Lung (tissue), 12 donors: ENCODE data around the gene CHORDC1. TPM values are rescaled to one million over a fixed set of nuclear protein-coding genes. Genes with fewer than 3 reads are reported as not detected.
"Not testable (repeated sequence)": the region's sequence is repeated elsewhere in the genome, so short reads cannot be mapped to it uniquely, and the experiment has no call there.

Source experiments
- ATAC-seq: fragments of 200-7000 bp; cut with Tn5 transposase; one replicate; pipeline ENCODE4 v1.9.1; 2020; ENCODE audit warnings: moderate number of reproducible peaks; ENCODE audit not compliant: insufficient read depth, low FRiP score
- DNase-seq, 3 donors: peaks; one replicate each; pipeline ENCODE4 v3.0.0-alpha.2; 2013 to 2017
- H3K27ac ChIP-seq, 2 donors: one replicate each; pipeline ENCODE4 v1.5.1; 2013; ENCODE audit warnings: mild to moderate bottlenecking in 2 of 2, moderate library complexity in 2 of 2, control low read depth in 1 of 2, inconsistent platforms in 1 of 2, low read depth in 1 of 2, low read length in 1 of 2
- H3K27me3 ChIP-seq, 3 donors: one replicate each; pipeline ENCODE4 v1.5.1; 2013; ENCODE audit warnings: low read length in 2 of 3; ENCODE audit not compliant: control insufficient read depth in 3 of 3, insufficient read depth in 3 of 3
- H3K36me3 ChIP-seq, 4 donors: one replicate each; pipeline ENCODE4 v1.5.1; 2013; ENCODE audit warnings: low read length in 4 of 4, mild to moderate bottlenecking in 1 of 4, moderate library complexity in 1 of 4; ENCODE audit not compliant: control insufficient read depth in 4 of 4, insufficient read depth in 4 of 4
- H3K4me1 ChIP-seq, 5 donors: one replicate each; pipeline ENCODE4 v1.5.1; 2013; ENCODE audit warnings: low read length in 5 of 5, mild to moderate bottlenecking in 2 of 5, moderate library complexity in 1 of 5; ENCODE audit not compliant: control insufficient read depth in 5 of 5, insufficient read depth in 5 of 5
- H3K4me3 ChIP-seq: one replicate; pipeline ENCODE4 v1.5.1; 2013; ENCODE audit warnings: mild to moderate bottlenecking, control low read depth, moderate library complexity
- H3K9ac ChIP-seq, 2 donors: one replicate each; pipeline ENCODE4 v1.5.1; 2013; ENCODE audit warnings: low read length in 2 of 2, control low read depth in 1 of 2; ENCODE audit not compliant: insufficient read depth in 1 of 2
- H3K9me3 ChIP-seq, 4 donors: one replicate each; pipeline ENCODE4 v1.5.1; 2013; ENCODE audit warnings: low read length in 3 of 4, mild to moderate bottlenecking in 1 of 4, moderate library complexity in 1 of 4; ENCODE audit not compliant: control insufficient read depth in 4 of 4, insufficient read depth in 3 of 4
- CTCF ChIP-seq: IDR thresholded peaks from 2 replicates; pipeline ENCODE4 v1.5.1; 2012; ENCODE audit warnings: mild to moderate bottlenecking; ENCODE audit errors: control extremely low read depth, extremely low read depth
- WGBS, 2 donors: extraction: QIAGEN DNeasy Blood & Tissue Kit; methylation state at CpG; one replicate each; pipeline ENCODE4 v1.1.7; 2013; 5-methylcytosine and 5-hydroxymethylcytosine counted together
- polyA plus RNA-seq, 2 donors: library from polyadenylated mRNA; stranded (reverse); fragments of 200-250 nt; gene quantifications; one replicate each; pipeline ENCODE4 v1.2.1, GENCODE V29; 2013
- total RNA-seq, 2 donors: library from RNA; depleted of rRNA in 1 of 2; stranded (reverse); fragments of >200 nt in 1 of 2; gene quantifications; one replicate each; pipeline ENCODE4 v1.2.1, GENCODE V29; 2014 to 2021
- donor health status: control.
- donor health status: control.
- donor health status: Bipolar disorder and iron deficiency.
- donor health status: healthy.
- donor health status: DM: yes; HTN: yes; CAD: no.

Gene CHORDC1
- total and polyA plus RNA-seq, 4 donors, result 20.4 to 80.4 (median 22.7) TPM

DNA sequence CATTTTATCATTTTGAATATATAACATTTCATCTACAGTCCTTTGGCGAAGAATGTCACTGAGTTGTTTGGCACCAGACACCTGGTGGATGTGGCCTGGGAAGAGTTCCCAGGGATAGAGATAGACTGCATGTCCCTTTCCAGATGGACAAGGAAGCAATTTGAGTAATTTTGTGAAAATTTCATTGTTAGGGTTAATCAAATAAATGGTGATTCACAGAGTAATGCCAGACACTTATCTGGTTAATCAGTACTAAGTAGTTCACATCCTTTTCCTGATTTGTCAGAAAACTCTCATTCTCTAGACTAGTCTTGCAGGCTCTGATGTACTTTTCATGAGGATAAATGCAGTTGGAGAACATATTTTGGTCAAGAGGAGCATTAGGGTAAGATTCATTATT, 46.8 kb downstream of the CHORDC1 start:
- DNase-seq (no peak), ATAC-seq (no peak)
- Histone ChIP-seq H3K36me3 (peaks cover 0 to 9% (median 6%) of the 10 kb centered on the region in 4 donors), H3K27ac (no peak overlapping the region), H3K4me3 (no peak overlapping the region), H3K9me3 (no peaks in the 10 kb centered on the region), H3K9ac (no peak overlapping the region), H3K27me3 (no peaks in the 10 kb centered on the region), H3K4me1 (no peaks in the 10 kb centered on the region)
- 95 to 97% methylated on average over 1 of the region's 1 CpG for WGBS, 2 donors
- TF ChIP-seq CTCF, result no peak

DNA sequence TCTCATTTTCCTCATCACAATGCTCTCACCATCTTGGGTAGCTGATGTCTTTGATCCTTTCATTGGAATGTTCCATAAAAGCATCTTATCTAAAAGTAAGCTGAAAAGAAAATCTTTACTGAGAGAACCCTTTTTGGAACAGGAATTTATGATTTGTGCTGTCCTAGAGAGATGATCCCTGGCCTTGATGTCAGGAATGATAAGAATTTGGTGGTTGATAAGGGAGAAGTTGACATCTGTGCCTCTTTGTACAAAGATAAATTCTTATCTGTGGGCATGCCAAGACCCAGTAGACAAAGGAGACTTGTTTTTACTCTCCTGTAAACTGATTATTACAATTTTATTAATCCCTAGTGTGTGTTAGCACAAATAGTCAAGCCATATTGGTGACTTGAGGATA, 51.5 kb downstream of the CHORDC1 start:
- no peak for TF ChIP-seq CTCF
- Histone ChIP-seq H3K9me3 (peaks cover 0 to 3% (median 0%) of the 10 kb centered on the region in 4 donors), H3K4me3 (no peak overlapping the region), H3K27ac (no peak overlapping the region), H3K27me3 (no peaks in the 10 kb centered on the region), H3K36me3 (peaks cover 0 to 6% (median 2%) of the 10 kb centered on the region in 4 donors), H3K4me1 (no peaks in the 10 kb centered on the region), H3K9ac (no peak overlapping the region)
- DNase-seq (no peak), ATAC-seq (no peak)

- WGBS, 2 donors, result 74 to 79% methylated on average over 3 of the region's 3 CpGs
- Histone ChIP-seq H3K36me3 (peaks cover 0 to 9% (median 4%) of the 10 kb centered on the region in 4 donors), H3K27ac (no peak overlapping the region), H3K9me3 (peaks cover 0 to 3% (median 0%) of the 10 kb centered on the region in 4 donors), H3K27me3 (no peaks in the 10 kb centered on the region), H3K4me3 (no peak overlapping the region), H3K9ac (no peak overlapping the region), H3K4me1 (no peaks in the 10 kb centered on the region)
- ATAC-seq (no peak), DNase-seq (no peak)
- TF ChIP-seq CTCF, result no peak
Observed at GRCh38 chr11:90168571-90168970, 54.3 kb downstream of the CHORDC1 start.

- 81 to 82% methylated on average over 8 of the region's 8 CpGs for WGBS, 2 donors
- H3K9me3 ChIP-seq, H3K27me3 ChIP-seq, H3K9ac ChIP-seq, H3K27ac ChIP-seq, ATAC-seq, H3K4me3 ChIP-seq, H3K36me3 ChIP-seq, H3K4me1 ChIP-seq, DNase-seq: not testable (repeated sequence)
Observed at GRCh38 chr11:90167704-90168103, 55.1 kb downstream of the CHORDC1 start.

DNA sequence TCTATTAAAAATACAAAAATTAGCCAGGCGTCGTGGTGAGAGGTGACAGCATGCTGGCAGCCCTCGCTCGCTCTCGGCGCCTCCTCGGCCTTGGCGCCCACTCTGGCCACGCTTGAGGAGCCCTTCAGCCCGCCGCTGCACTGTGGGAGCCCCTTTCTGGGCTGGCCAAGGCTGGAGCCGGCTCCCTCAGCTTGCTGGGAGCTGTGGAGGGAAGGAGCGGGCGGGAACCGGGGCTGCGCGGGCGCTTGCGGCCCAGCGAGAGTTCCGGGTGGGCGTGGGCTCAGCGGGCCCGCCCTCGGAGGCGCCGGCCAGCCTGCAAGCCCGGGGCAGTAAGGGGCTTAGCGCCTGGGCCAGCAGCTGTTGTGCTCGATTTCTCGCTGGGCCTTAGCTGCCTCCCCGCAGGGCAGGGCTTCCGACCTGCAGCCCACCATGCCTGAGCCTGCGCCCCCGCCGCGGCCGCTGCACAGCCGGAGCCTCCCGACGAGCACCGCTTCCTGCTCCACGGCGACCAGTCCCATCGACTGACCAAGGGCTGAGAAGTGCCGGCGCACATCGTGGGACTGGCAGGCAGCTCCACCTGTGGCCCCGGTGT, 55.8 kb downstream of the CHORDC1 start:
- not testable (repeated sequence) for H3K36me3 ChIP-seq, DNase-seq, H3K9ac ChIP-seq, ATAC-seq, H3K27me3 ChIP-seq, H3K4me3 ChIP-seq, H3K9me3 ChIP-seq, H3K4me1 ChIP-seq, H3K27ac ChIP-seq
- 94 to 96% methylated on average over 42 to 49 of the region's 49 CpGs for WGBS, 2 donors
